ENCODE data around the gene CCKAR.

DNA sequence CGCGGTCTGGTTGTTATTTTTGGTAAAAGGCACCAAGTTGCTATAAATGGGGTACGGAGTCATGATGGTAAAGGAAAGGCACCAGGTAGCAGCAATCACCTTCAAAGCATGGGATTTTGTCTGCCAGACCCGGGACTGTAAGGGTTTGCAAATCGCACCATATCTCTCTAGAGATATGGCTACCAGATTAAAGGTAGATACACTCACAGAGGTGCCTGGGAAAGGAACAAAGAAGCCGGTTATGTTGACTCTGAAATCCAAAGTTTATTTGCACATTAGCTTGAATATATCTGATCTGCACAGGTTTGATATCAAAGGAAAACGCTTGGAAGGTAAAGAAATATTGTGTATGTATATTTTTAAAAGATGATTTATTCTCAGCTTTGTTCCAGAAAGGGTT lies 4.6 kb downstream of the CCKAR start:
- TF ChIP-seq JUN (IDR thresholded peaks at IDR 0.05; ENCODE audit: low read depth, low read length) (no peak), TEAD4 (IDR thresholded peaks at IDR 0.05; ENCODE audit: low read depth, low read length) (no peak), GTF2F1 (IDR thresholded peaks at IDR 0.05; ENCODE audit: borderline replicate concordance, low read depth, low read length) (no peak), YY1 (IDR thresholded peaks at IDR 0.05; ENCODE audit: low read depth, low read length) (no peak), CREB1 (IDR thresholded peaks at IDR 0.05) (no peak)
- TF ChIP-seq, protein P1, sequence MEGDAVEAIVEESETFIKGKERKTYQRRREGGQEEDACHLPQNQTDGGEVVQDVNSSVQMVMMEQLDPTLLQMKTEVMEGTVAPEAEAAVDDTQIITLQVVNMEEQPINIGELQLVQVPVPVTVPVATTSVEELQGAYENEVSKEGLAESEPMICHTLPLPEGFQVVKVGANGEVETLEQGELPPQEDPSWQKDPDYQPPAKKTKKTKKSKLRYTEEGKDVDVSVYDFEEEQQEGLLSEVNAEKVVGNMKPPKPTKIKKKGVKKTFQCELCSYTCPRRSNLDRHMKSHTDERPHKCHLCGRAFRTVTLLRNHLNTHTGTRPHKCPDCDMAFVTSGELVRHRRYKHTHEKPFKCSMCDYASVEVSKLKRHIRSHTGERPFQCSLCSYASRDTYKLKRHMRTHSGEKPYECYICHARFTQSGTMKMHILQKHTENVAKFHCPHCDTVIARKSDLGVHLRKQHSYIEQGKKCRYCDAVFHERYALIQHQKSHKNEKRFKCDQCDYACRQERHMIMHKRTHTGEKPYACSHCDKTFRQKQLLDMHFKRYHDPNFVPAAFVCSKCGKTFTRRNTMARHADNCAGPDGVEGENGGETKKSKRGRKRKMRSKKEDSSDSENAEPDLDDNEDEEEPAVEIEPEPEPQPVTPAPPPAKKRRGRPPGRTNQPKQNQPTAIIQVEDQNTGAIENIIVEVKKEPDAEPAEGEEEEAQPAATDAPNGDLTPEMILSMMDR (IDR thresholded peaks at IDR 0.05; ENCODE audit: control extremely low read depth in 1 of 3, insufficient read depth in 1 of 3, low read depth in 1 of 3, low read length in 3 of 3): no peak
